ENCODE data around the gene CLCA1.

CLCA1 gene

DNA sequence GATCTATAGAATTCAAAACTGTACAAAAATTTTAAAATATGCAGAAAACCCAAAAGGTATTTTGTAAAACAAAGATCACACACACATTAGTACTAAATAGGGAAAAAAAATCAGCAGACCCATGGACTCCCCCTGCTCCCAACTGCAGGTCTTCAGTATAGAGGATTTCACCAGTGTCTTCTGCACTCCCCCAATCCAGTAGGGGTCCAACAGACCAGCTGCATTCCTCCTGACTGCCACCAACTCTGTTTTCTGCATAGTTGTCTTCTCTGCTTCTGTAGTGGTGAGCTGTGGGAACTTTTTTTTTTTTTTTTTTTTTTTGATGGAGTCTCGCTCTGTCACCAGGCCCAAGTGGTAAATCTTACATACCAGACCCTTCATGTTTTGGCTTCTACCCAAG, 22.8 kb upstream of the CLCA1 start:
- no peaks in the 10 kb centered on the region for H3K27me3 ChIP-seq (replicated peaks in 2 of 5; ENCODE audit: control insufficient read depth in 4 of 5, insufficient read depth in 5 of 5, low read length in 4 of 5)
- no peaks in the 10 kb centered on the region for H3K36me3 ChIP-seq (ENCODE audit: control insufficient read depth in 4 of 4, insufficient read depth in 4 of 4, low read length in 3 of 4)
- H3K27ac ChIP-seq (ENCODE audit: insufficient read depth in 1 of 2, low read depth in 1 of 2, low read length in 2 of 2, poor library complexity in 1 of 2, severe bottlenecking in 2 of 2): no peak overlapping the region
- no CpG with 5 or more reads among the region's 1 CpG for WGBS (ENCODE audit: insufficient coverage)
- ChIA-PET CTCF (interaction anchor here (0.7 to 1.0 kb wide), 2 partner anchors 10 to 26 kb away, joined by 3 to 4 read pairs; no protein-coding TSS in a partner anchor), POLR2A (no interaction called here)
- DNase-seq: peak in 2 of 3 donors; percentile 21 to 36
- peaks cover 0 to 10% (median 4%) of the 10 kb centered on the region in 4 experiments for H3K4me1 ChIP-seq (ENCODE audit: control extremely low read depth in 1 of 4, control insufficient read depth in 4 of 4, insufficient read depth in 4 of 4, low read length in 3 of 4)
- H3K4me3 ChIP-seq (ENCODE audit: control insufficient read depth in 1 of 7, extremely low read depth in 1 of 7, insufficient read depth in 4 of 7, low read depth in 2 of 7, low read length in 6 of 7): no peak overlapping the region
- H3K9me3 ChIP-seq (ENCODE audit: control extremely low read depth in 1 of 5, control insufficient read depth in 4 of 5, insufficient read depth in 2 of 5, low read depth in 1 of 5, low read length in 4 of 5): no peaks in the 10 kb centered on the region

DNA sequence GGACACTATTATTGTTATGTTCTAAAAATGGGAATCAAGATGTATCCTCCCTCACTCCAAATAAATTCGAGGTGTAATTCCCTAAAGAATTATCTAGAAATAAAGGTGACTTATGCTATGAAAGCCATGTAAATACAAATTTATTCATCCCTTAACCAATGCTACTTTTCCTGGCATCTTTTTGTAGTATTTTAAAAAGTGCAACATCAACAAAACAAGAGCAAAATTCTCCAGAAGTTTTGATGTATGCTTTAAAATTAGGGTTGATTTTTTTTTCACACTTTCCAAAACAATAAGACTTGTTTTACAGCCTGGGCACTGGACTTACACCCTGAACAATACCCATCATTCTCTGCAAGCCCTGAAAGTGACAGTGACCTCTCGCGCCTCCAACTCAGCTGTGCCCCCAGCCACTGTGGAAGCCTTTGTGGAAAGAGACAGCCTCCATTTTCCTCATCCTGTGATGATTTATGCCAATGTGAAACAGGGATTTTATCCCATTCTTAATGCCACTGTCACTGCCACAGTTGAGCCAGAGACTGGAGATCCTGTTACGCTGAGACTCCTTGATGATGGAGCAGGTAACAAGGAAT, 21.4 kb upstream of the CLCA1 start:
- ChIA-PET CTCF (interaction anchor here (1.0 kb wide), 1 partner anchor 17 kb away, joined by 3 read pairs; no protein-coding TSS in a partner anchor), POLR2A (no interaction called here)
- Histone ChIP-seq H3K27me3 (replicated peaks in 2 of 5; ENCODE audit: control insufficient read depth in 4 of 5, insufficient read depth in 5 of 5, low read length in 4 of 5) (no peaks in the 10 kb centered on the region), H3K4me3 (ENCODE audit: control insufficient read depth in 1 of 7, extremely low read depth in 1 of 7, insufficient read depth in 4 of 7, low read depth in 2 of 7, low read length in 6 of 7) (no peak overlapping the region), H3K36me3 (ENCODE audit: control insufficient read depth in 4 of 4, insufficient read depth in 4 of 4, low read length in 3 of 4) (no peaks in the 10 kb centered on the region), H3K27ac (ENCODE audit: insufficient read depth in 1 of 2, low read depth in 1 of 2, low read length in 2 of 2, poor library complexity in 1 of 2, severe bottlenecking in 2 of 2) (no peak overlapping the region), H3K4me1 (ENCODE audit: control extremely low read depth in 1 of 4, control insufficient read depth in 4 of 4, insufficient read depth in 4 of 4, low read length in 3 of 4) (peaks cover 0 to 6% (median 2%) of the 10 kb centered on the region in 4 experiments), H3K9me3 (ENCODE audit: control extremely low read depth in 1 of 5, control insufficient read depth in 4 of 5, insufficient read depth in 2 of 5, low read depth in 1 of 5, low read length in 4 of 5) (no peaks in the 10 kb centered on the region)
- 100% methylated on average over 1 of the region's 4 CpGs for WGBS (ENCODE audit: insufficient coverage)
- DNase-seq: no peak

DNA sequence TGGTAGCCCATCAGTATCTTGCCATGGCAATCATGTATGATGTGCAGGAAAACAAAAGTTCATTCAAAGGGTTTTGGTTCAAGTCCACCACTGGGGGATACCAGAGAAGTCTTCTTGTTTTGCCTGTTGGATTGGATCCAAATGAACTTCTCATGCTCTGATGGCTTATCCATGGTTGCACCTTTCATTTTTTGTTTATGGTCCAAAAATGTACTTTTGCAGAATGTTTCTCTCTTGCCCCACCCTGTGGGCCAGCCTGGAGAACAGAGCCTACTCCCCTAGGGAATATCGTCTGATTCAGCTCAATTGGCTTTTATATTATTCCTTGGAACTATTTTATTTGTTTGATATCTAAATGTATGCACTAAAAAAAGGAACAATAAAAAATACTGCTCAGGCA, 20.1 kb upstream of the CLCA1 start:
- DNase-seq: peak in 2 of 3 donors; percentile 13 to 30
- H3K9me3 ChIP-seq (ENCODE audit: control extremely low read depth in 1 of 5, control insufficient read depth in 4 of 5, insufficient read depth in 2 of 5, low read depth in 1 of 5, low read length in 4 of 5): no peaks in the 10 kb centered on the region
- CTCF ChIA-PET: no interaction called here
- H3K36me3 ChIP-seq (ENCODE audit: control insufficient read depth in 4 of 4, insufficient read depth in 4 of 4, low read length in 3 of 4): no peaks in the 10 kb centered on the region
- H3K4me1 ChIP-seq (ENCODE audit: control extremely low read depth in 1 of 4, control insufficient read depth in 4 of 4, insufficient read depth in 4 of 4, low read length in 3 of 4): peaks cover 0 to 4% (median 2%) of the 10 kb centered on the region in 4 experiments
- H3K27ac ChIP-seq (ENCODE audit: insufficient read depth in 1 of 2, low read depth in 1 of 2, low read length in 2 of 2, poor library complexity in 1 of 2, severe bottlenecking in 2 of 2): no peak overlapping the region
- no CpG with 5 or more reads among the region's 1 CpG for WGBS (ENCODE audit: insufficient coverage)
- no peaks in the 10 kb centered on the region for H3K27me3 ChIP-seq (replicated peaks in 2 of 5; ENCODE audit: control insufficient read depth in 4 of 5, insufficient read depth in 5 of 5, low read length in 4 of 5)
- POLR2A ChIA-PET: no interaction called here
- H3K4me3 ChIP-seq (ENCODE audit: control insufficient read depth in 1 of 7, extremely low read depth in 1 of 7, insufficient read depth in 4 of 7, low read depth in 2 of 7, low read length in 6 of 7): no peak overlapping the region

DNA sequence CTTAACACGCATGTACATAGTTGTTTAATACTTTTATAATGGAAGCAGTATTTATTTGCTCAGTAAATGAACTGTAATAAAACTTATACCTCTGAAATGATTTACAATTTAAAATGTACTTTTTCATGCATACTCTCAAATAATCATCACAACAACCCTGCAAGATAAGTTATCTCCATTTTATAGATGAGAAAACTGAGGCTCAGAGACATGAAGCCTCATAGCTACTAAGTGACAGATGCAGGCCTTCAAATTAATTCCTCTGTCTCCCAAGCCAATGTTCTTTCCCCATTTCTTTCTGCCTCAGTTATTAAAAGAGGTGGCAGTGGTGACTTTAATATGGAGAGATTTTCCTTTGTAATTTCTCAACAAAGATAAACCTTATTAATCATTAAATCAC, 19.6 kb upstream of the CLCA1 start:
- Histone ChIP-seq H3K36me3 (ENCODE audit: control insufficient read depth in 4 of 4, insufficient read depth in 4 of 4, low read length in 3 of 4) (no peaks in the 10 kb centered on the region), H3K9me3 (ENCODE audit: control extremely low read depth in 1 of 5, control insufficient read depth in 4 of 5, insufficient read depth in 2 of 5, low read depth in 1 of 5, low read length in 4 of 5) (no peaks in the 10 kb centered on the region), H3K27me3 (replicated peaks in 2 of 5; ENCODE audit: control insufficient read depth in 4 of 5, insufficient read depth in 5 of 5, low read length in 4 of 5) (no peaks in the 10 kb centered on the region), H3K27ac (ENCODE audit: insufficient read depth in 1 of 2, low read depth in 1 of 2, low read length in 2 of 2, poor library complexity in 1 of 2, severe bottlenecking in 2 of 2) (no peak overlapping the region), H3K4me1 (ENCODE audit: control extremely low read depth in 1 of 4, control insufficient read depth in 4 of 4, insufficient read depth in 4 of 4, low read length in 3 of 4) (peaks cover 0 to 4% (median 2%) of the 10 kb centered on the region in 4 experiments), H3K4me3 (ENCODE audit: control insufficient read depth in 1 of 7, extremely low read depth in 1 of 7, insufficient read depth in 4 of 7, low read depth in 2 of 7, low read length in 6 of 7) (no peak overlapping the region)
- no CpG with 5 or more reads among the region's 1 CpG for whole genome bisulfite sequencing (ENCODE audit: insufficient coverage)
- ChIA-PET POLR2A (no interaction called here), CTCF (interaction anchor here (1.1 kb wide), 1 partner anchor 23 kb away, joined by 4 read pairs; no protein-coding TSS in a partner anchor)
- no peak for DNase-seq

DNA sequence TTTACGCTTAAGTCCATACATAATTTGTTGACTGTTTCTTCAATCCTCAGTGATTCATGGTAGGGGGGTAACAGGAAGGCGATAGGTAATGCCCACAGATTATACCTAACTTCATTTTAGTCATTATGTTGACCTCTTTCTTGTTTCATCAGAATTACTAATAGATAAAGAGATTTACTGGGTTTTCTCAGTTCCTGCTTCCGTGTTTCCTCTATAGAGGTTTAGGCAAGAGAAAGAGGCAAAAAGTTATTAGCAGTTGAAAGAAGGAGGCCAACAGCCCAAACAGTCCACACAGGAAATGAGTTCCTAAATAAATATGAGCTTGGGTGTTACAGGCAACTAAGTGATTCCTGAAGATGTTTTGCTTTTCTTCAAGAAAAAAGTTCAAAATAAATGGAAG, 17.9 kb upstream of the CLCA1 start:
- WGBS (ENCODE audit: insufficient coverage): 0% methylated on average over 1 of the region's 3 CpGs
- no peak for DNase-seq
- no peak overlapping the region for H3K4me3 ChIP-seq (ENCODE audit: control insufficient read depth in 1 of 7, extremely low read depth in 1 of 7, insufficient read depth in 4 of 7, low read depth in 2 of 7, low read length in 6 of 7)
- no peaks in the 10 kb centered on the region for H3K36me3 ChIP-seq (ENCODE audit: control insufficient read depth in 4 of 4, insufficient read depth in 4 of 4, low read length in 3 of 4)
- POLR2A ChIA-PET: no interaction called here
- no peak overlapping the region for H3K27ac ChIP-seq (ENCODE audit: insufficient read depth in 1 of 2, low read depth in 1 of 2, low read length in 2 of 2, poor library complexity in 1 of 2, severe bottlenecking in 2 of 2)
- CTCF ChIA-PET: interaction anchor here (1.8 to 2.4 kb wide), 2 partner anchors 11 to 49 kb away, joined by 7 to 8 read pairs; no protein-coding TSS in a partner anchor
- no peaks in the 10 kb centered on the region for H3K9me3 ChIP-seq (ENCODE audit: control extremely low read depth in 1 of 5, control insufficient read depth in 4 of 5, insufficient read depth in 2 of 5, low read depth in 1 of 5, low read length in 4 of 5)
- H3K27me3 ChIP-seq (replicated peaks in 2 of 5; ENCODE audit: control insufficient read depth in 4 of 5, insufficient read depth in 5 of 5, low read length in 4 of 5): no peaks in the 10 kb centered on the region
- peaks cover 0 to 4% (median 2%) of the 10 kb centered on the region in 4 experiments for H3K4me1 ChIP-seq (ENCODE audit: control extremely low read depth in 1 of 4, control insufficient read depth in 4 of 4, insufficient read depth in 4 of 4, low read length in 3 of 4)

DNA sequence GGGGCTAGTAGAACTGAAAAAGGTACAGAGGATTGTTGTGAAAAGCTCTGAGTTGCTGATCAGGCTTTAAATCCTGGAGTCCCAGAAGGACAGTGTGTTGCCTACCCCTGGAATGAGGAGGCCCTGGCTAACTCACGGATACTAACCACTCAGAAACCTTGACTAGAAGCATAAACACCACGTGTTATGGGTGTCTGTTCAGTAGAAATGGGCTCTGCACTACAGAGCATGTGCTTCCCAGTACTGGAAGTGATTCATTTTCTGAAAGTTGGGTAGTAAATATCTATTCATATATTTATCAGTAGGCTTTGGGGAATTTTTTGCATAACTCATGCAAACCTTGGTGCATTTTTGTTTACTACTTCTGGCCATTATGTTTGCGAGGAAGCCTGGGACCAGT, 15.1 kb upstream of the CLCA1 start:
- WGBS (ENCODE audit: insufficient coverage): 100% methylated on average over 1 of the region's 3 CpGs
- DNase-seq: no peak
- Histone ChIP-seq H3K4me3 (ENCODE audit: control insufficient read depth in 1 of 7, extremely low read depth in 1 of 7, insufficient read depth in 4 of 7, low read depth in 2 of 7, low read length in 6 of 7) (no peak overlapping the region), H3K27ac (ENCODE audit: insufficient read depth in 1 of 2, low read depth in 1 of 2, low read length in 2 of 2, poor library complexity in 1 of 2, severe bottlenecking in 2 of 2) (no peak overlapping the region), H3K36me3 (ENCODE audit: control insufficient read depth in 4 of 4, insufficient read depth in 4 of 4, low read length in 3 of 4) (no peaks in the 10 kb centered on the region), H3K9me3 (ENCODE audit: control extremely low read depth in 1 of 5, control insufficient read depth in 4 of 5, insufficient read depth in 2 of 5, low read depth in 1 of 5, low read length in 4 of 5) (no peaks in the 10 kb centered on the region), H3K4me1 (ENCODE audit: control extremely low read depth in 1 of 4, control insufficient read depth in 4 of 4, insufficient read depth in 4 of 4, low read length in 3 of 4) (peaks cover 0 to 4% (median 0%) of the 10 kb centered on the region in 4 experiments), H3K27me3 (replicated peaks in 2 of 5; ENCODE audit: control insufficient read depth in 4 of 5, insufficient read depth in 5 of 5, low read length in 4 of 5) (no peaks in the 10 kb centered on the region)
- CTCF ChIA-PET: no interaction called here
- POLR2A ChIA-PET: no interaction called here

DNA sequence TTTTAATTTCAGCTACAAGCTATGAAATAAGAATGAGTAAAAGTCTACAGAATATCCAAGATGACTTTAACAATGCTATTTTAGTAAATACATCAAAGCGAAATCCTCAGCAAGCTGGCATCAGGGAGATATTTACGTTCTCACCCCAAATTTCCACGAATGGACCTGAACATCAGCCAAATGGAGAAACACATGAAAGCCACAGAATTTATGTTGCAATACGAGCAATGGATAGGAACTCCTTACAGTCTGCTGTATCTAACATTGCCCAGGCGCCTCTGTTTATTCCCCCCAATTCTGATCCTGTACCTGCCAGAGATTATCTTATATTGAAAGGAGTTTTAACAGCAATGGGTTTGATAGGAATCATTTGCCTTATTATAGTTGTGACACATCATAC, 13.7 kb upstream of the CLCA1 start:
- ChIA-PET POLR2A (no interaction called here), CTCF (no interaction called here)
- Histone ChIP-seq H3K27ac (ENCODE audit: insufficient read depth in 1 of 2, low read depth in 1 of 2, low read length in 2 of 2, poor library complexity in 1 of 2, severe bottlenecking in 2 of 2) (no peak overlapping the region), H3K36me3 (ENCODE audit: control insufficient read depth in 4 of 4, insufficient read depth in 4 of 4, low read length in 3 of 4) (no peaks in the 10 kb centered on the region), H3K27me3 (replicated peaks in 2 of 5; ENCODE audit: control insufficient read depth in 4 of 5, insufficient read depth in 5 of 5, low read length in 4 of 5) (no peaks in the 10 kb centered on the region), H3K9me3 (ENCODE audit: control extremely low read depth in 1 of 5, control insufficient read depth in 4 of 5, insufficient read depth in 2 of 5, low read depth in 1 of 5, low read length in 4 of 5) (no peaks in the 10 kb centered on the region), H3K4me1 (ENCODE audit: control extremely low read depth in 1 of 4, control insufficient read depth in 4 of 4, insufficient read depth in 4 of 4, low read length in 3 of 4) (peaks cover 0 to 4% (median 0%) of the 10 kb centered on the region in 4 experiments), H3K4me3 (ENCODE audit: control insufficient read depth in 1 of 7, extremely low read depth in 1 of 7, insufficient read depth in 4 of 7, low read depth in 2 of 7, low read length in 6 of 7) (no peak overlapping the region)
- no peak for DNase-seq
- WGBS (ENCODE audit: insufficient coverage): no CpG with 5 or more reads among the region's 5 CpGs

All from common myeloid progenitor, CD34-positive (primary cell).